Spleen (tissue), 10 donors: ENCODE results near the gene OR52B4. TPM values are rescaled to one million over a fixed set of nuclear protein-coding genes. Genes with fewer than 3 reads are reported as not detected.

Experiments used
- polyA plus RNA-seq, 3 donors: library from polyadenylated mRNA; stranded (reverse); fragments of 200-250 nt; gene quantifications; one replicate each; pipeline ENCODE4 v1.2.1, GENCODE V29; 2013
- total RNA-seq, 7 donors: library from RNA; depleted of rRNA in 3 of 7; stranded (reverse); fragments of >200 nt in 3 of 7; fragmentation: NEBNext Ultra II Directional in 4 of 7; extraction: Animal tissue kit (Norgen Biotek cat#: 25700) in 4 of 7; gene quantifications; one replicate each; pipeline versions ENCODE4 v1.1.0 to v1.2.1, GENCODE V29; 2016 to 2021
- donor health status: healthy with polysubstance abuse.
- donor health status: DM: no; HTN: no; CAD: no; lungs with moderate emphysema.
- donor health status: DM: no; HTN: no; CAD: no.
- donor health status: Bipolar disorder and iron deficiency.
- donor health status: healthy.
- donor health status: DM: no; HTN: no; CAD: no.
- donor health status: DM: yes; HTN: yes; CAD: no.

The OR52B4 gene
- total and polyA plus RNA-seq, 10 donors: not detected

Other genes starting within 250 kb of the OR52B4 start
- 10 to 100 TPM; 28.0 to 43.3 (median 32.3) TPM for gene TRIM21, start 25.3 kb upstream of the OR52B4 start, total RNA-seq
- gene TRIM21, start 25.3 kb upstream of the OR52B4 start, polyA plus RNA-seq: 10 to 100 TPM; 20.3 to 36.0 (median 20.6) TPM
- gene OR52K2, start 80.9 kb upstream of the OR52B4 start, total RNA-seq: 1 to 10 TPM in 3 of 7 donors, under 1 TPM in 2, not detected in 2; 0.94 to 1.4 (median 1.1) TPM
- not detected for gene OR52K2, start 80.9 kb upstream of the OR52B4 start, polyA plus RNA-seq
- under 1 TPM; 0.09 to 0.85 (median 0.30) TPM for gene OR52K1, start 114.3 kb upstream of the OR52B4 start, total RNA-seq
- not detected for gene OR52K1, start 114.3 kb upstream of the OR52B4 start, polyA plus RNA-seq
- gene OR52M1, start 176.8 kb upstream of the OR52B4 start, total RNA-seq: not detected
- gene OR52M1, start 176.8 kb upstream of the OR52B4 start, polyA plus RNA-seq: not detected
- gene OR52I2, start 213.4 kb upstream of the OR52B4 start, total RNA-seq: not detected
- not detected for gene OR52I2, start 213.4 kb upstream of the OR52B4 start, polyA plus RNA-seq
- gene OR52I1, start 225.7 kb upstream of the OR52B4 start, total RNA-seq: not detected
- not detected for gene OR52I1, start 225.7 kb upstream of the OR52B4 start, polyA plus RNA-seq
- gene TRIM68, start 239.8 kb upstream of the OR52B4 start, total RNA-seq: 10 to 100 TPM; 12.2 to 22.9 (median 19.5) TPM
- 1 to 10 TPM; 3.4 to 7.2 (median 4.0) TPM for gene TRIM68, start 239.8 kb upstream of the OR52B4 start, polyA plus RNA-seq